Vagina (tissue), 2 donors: Measurements from ENCODE around the gene NUDT8.

ENCODE experiments used
- CTCF ChIP-seq, 3 experiments: fragments of 450-650 bp in 2 of 3; fragments of 200-600 bp in 1 of 3; sonication (generic) in 1 of 3; IDR thresholded peaks; one replicate each; pipeline ENCODE4 v1.5.1; 2017 to 2019; ENCODE audit warnings: antibody characterized with exemption in 3 of 3, mild to moderate bottlenecking in 2 of 3, moderate library complexity in 2 of 3
- POLR2A ChIP-seq, 2 donors: fragments of 450-650 bp; IDR thresholded peaks; one replicate each; pipeline ENCODE4 v1.6.1; 2017; ENCODE audit warnings: antibody characterized with exemption in 2 of 2, mild to moderate bottlenecking in 2 of 2, moderate library complexity in 2 of 2
- POLR2AphosphoS5 ChIP-seq, 2 donors: sonication (generic); formaldehyde crosslinking; IDR thresholded peaks; one replicate each; pipeline ENCODE4 v1.9.0; 2017; ENCODE audit warnings: antibody characterized with exemption in 2 of 2, mild to moderate bottlenecking in 2 of 2, low read depth in 1 of 2; ENCODE audit not compliant: insufficient read depth in 1 of 2

GRCh38 chr11:67668192-67668551 lies 38.4 kb upstream of the NUDT8 start:
- TF ChIP-seq POLR2AphosphoS5 (IDR thresholded peaks at IDR 0.05; ENCODE audit: insufficient read depth in 1 of 2, low read depth in 1 of 2) (no peak), CTCF (IDR thresholded peaks at IDR 0.05) (no peak), POLR2A (IDR thresholded peaks at IDR 0.05) (no peak)
